ENCODE data around the gene CYP2B6.
A peak's percentile ranks its signal among the peaks of the same experiment; 100 is the strongest.
"Not testable (repeated sequence)": the region's sequence is repeated elsewhere in the genome, so short reads cannot be mapped to it uniquely, and the experiment has no call there.

CYP2B6 gene

DNA sequence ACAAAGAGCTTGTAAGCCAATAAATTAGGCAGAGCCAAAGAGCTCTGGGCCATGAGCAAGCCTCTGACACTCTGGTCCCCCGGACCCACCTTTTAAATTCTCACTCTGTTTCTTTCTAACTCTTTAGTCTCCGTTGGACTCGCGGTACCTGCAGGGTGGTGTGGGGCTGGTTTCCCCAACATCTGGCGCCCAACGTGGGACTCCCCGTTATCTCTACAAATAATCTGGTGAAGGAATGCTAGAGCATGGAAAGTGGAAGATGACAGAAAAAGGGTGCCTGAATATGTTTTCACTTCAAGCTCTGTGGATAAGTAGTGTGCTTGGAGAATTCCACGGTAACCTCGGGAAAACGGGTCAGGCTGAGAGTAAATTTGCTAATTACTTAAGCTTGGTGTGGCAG lies 36.5 kb upstream of the CYP2B6 start:
- H3K4me3 ChIP-seq (replicated peaks; ENCODE audit: low read depth, low read length) = no peak overlapping the region
- TF ChIP-seq, protein P1, sequence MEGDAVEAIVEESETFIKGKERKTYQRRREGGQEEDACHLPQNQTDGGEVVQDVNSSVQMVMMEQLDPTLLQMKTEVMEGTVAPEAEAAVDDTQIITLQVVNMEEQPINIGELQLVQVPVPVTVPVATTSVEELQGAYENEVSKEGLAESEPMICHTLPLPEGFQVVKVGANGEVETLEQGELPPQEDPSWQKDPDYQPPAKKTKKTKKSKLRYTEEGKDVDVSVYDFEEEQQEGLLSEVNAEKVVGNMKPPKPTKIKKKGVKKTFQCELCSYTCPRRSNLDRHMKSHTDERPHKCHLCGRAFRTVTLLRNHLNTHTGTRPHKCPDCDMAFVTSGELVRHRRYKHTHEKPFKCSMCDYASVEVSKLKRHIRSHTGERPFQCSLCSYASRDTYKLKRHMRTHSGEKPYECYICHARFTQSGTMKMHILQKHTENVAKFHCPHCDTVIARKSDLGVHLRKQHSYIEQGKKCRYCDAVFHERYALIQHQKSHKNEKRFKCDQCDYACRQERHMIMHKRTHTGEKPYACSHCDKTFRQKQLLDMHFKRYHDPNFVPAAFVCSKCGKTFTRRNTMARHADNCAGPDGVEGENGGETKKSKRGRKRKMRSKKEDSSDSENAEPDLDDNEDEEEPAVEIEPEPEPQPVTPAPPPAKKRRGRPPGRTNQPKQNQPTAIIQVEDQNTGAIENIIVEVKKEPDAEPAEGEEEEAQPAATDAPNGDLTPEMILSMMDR (IDR thresholded peaks at IDR 0.05; ENCODE audit: low read length, missing control alignments) = no peak
- DNase-seq (ENCODE audit: low read depth) = peak; percentile 7

DNA sequence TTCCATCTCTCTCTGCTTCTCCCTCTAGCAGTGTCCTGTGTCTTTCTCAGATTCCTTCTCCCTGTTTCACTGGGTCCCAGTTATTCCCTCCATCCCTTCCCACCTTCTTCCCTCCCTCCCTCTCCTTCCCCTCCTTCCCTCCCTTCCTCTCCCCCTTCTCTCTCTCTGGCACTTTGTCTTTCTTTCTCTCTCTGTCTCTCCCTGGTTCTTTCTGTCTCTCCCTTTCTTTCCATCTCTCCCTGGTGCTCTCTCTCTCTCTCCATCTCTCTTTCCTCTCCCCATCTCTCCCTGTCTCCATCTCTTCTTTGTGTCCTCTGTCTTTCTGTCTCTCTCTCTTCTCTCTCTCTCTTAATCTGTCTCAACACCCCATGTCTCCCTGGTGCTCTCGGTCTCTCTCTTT lies 31.7 kb upstream of the CYP2B6 start:
- no peak overlapping the region for H3K4me3 ChIP-seq (replicated peaks; ENCODE audit: low read depth, low read length)
- TF ChIP-seq, protein P1 (IDR thresholded peaks at IDR 0.05; ENCODE audit: low read length, missing control alignments) = no peak
- no peak for DNase-seq (ENCODE audit: low read depth)

DNA sequence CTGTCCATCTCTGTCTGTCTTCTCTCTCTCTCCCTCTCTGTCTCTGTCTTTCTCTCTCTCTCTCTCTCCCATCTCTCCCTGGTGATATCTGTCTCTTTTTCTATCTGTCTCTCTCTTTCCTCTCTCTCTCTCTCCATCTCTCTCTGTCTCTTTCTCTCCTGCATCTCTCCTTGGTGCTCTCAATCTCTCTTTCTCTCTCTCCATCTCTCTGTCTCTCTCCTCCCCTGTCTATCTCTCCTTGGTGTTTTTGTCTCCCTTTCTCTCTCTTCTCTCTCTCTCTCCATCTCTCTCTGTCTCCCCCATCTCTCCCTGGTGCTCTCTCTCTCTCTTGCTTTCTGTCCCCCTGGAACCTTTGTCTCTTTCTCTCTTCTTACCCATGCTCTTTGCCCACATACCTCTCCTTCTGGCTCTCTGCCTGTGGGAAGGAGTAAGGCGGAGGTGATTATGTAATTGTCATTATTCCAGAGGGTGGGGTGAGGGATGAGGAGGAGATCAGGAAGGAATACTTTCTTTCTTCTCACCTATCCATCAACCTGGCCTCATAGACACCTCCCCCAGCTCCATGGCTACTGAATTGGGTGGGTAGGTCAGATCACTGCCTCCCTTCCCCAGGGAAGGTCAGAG lies 30.9 kb upstream of the CYP2B6 start:
- DNase-seq (ENCODE audit: low read depth) = no peak
- no peak overlapping the region for H3K4me3 ChIP-seq (replicated peaks; ENCODE audit: low read depth, low read length)
- TF ChIP-seq, protein P1 (IDR thresholded peaks at IDR 0.05; ENCODE audit: low read length, missing control alignments) = no peak

DNA sequence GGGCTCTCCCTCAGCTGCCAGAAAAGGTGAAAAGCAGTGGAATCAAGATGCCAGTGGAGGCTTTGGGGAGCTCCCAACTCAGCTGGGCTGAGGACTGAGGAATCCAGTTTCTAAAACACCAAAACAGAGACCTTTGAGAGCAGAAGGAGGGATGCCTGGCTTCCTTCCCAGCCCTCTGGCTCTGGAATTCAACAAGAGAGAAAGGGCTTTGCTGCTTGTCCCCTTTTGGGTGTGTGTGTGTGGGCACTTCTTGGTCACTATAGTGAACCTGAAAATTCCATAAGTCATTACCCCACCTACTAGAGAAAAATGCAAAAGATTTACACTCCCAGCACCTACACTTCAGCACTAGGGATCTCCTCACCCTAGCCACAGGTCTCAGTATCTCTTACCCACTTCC lies 30.3 kb upstream of the CYP2B6 start:
- no peak overlapping the region for H3K4me3 ChIP-seq (replicated peaks; ENCODE audit: low read depth, low read length)
- TF ChIP-seq, protein P1 (IDR thresholded peaks at IDR 0.05; ENCODE audit: low read length, missing control alignments) = no peak
- no peak for DNase-seq (ENCODE audit: low read depth)

DNA sequence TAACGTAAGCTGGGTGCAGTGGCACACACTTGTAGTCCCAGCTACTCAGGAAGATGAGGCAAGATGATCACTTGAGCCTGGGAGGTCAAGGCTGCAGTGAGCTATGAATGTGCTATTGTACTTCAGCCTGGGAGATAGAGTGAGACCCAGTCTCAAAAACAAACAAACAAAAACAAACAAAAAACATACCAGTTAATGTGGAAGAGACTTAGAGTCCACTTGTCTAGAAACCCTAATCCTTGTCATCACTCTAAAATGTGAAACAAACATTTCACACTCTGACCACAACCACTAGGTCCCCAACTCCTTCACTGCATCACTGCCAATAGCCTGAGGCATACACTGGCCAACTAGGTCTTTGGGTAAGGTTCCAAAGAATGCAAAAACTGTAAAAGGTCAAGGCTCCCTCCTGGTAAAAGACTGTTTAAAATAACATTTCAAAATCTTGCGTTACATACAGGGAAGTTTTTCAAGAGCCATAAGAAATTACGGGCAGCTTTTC lies 28.6 kb upstream of the CYP2B6 start:
- TF ChIP-seq, protein P1 (IDR thresholded peaks at IDR 0.05; ENCODE audit: low read length, missing control alignments) = no peak
- no peak overlapping the region for H3K4me3 ChIP-seq (replicated peaks; ENCODE audit: low read depth, low read length)
- peak; percentile 27 for DNase-seq (ENCODE audit: low read depth)

DNA sequence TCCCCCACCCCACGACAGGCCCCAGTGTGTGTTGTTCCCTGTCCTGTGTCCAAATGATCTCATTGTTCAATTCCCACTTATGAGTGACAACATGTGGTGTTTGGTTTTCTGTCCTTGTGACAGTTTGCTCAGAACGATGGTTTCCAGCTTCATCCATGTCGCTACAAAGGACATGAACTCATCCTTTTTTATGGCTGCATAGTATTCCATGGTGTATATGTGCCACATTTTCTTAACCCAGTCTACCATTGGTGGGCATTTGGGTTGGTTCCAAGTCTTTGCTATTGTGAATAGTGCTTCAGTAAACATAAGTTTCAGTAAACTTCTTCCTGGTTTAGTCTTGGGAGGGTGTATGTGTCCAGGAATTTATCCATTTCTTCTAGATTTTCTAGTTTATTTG lies 26.7 kb upstream of the CYP2B6 start:
- H3K4me3 ChIP-seq (replicated peaks; ENCODE audit: low read depth, low read length); DNase-seq (ENCODE audit: low read depth): not testable (repeated sequence)

DNA sequence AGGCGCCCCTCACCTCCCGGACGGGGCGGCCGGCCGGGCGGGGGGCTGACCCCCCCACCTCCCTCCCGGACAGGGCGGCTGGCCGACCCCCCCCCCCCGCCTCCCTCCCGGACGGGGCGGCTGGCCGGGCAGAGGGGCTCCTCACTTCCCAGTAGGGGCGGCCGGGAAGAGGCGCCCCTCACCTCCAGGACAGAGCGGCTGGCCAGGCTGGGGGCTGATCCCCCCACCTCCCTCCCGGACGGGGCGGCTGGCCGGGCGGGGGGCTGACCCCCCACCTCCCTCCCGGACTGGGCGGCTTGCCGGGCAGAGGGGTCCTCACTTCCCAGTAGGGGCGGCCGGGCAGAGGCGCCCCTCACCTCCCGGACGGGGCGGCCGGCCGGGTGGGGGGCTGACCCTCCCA lies 25.7 kb upstream of the CYP2B6 start:
- H3K4me3 ChIP-seq (replicated peaks; ENCODE audit: low read depth, low read length); DNase-seq (ENCODE audit: low read depth): not testable (repeated sequence)

DNA sequence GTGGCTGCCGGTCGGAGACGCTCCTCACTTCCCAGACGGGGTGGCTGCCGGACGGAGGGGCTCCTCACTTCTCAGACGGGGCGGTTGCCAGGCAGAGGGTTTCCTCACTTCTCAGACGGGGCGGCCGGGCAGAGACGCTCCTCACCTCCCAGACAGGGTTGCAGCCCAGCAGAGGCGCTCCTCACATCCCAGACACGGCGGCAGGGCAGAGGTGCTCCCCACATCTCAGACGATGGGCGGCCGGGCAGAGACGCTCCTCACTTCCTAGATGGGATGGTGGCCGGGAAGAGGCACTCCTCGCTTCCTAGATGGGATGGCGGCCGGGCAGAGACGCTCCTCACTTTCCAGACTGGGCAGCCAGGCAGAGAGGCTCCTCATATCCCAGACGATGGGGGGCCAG lies 24.5 kb upstream of the CYP2B6 start:
- not testable (repeated sequence) for H3K4me3 ChIP-seq (replicated peaks; ENCODE audit: low read depth, low read length); DNase-seq (ENCODE audit: low read depth)

DNA sequence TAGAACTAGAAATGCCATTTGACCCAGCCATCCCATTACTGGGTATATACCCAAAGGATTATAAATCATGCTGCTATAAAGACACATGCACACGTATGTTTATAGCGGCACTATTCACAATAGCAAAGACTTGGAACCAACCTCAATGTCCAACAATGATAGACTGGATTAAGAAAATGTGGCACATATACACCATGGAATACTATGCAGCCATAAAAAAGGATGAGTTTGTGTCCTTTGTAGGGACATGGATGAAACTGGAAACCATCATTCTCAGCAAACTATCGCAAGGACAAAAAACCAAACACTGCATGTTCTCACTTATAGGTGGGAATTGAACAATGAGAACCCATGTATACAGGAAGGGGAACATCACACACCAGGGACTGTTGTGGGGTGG lies 23.0 kb upstream of the CYP2B6 start:
- not testable (repeated sequence) for H3K4me3 ChIP-seq (replicated peaks; ENCODE audit: low read depth, low read length); DNase-seq (ENCODE audit: low read depth)

DNA sequence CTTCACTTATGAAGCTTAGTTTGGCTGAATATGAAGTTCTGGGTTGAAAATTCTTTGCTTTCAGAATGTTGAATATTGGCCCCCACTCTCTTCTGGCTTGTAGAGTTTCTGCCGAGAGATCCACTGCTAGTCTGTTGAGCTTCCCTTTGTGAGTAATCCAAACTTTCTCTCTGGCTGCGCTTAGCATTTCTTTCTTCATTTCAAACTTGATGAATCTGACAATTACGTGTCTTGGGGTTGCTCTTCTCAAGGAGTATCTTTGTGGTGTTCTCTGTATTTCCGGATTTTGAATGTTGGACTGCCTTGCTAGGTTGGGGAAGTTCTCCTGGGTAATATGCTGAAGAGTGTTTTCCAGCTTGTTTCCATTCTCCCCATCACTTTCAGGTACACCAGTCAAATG lies 21.4 kb upstream of the CYP2B6 start:
- not testable (repeated sequence) for H3K4me3 ChIP-seq (replicated peaks; ENCODE audit: low read depth, low read length); DNase-seq (ENCODE audit: low read depth)

DNA sequence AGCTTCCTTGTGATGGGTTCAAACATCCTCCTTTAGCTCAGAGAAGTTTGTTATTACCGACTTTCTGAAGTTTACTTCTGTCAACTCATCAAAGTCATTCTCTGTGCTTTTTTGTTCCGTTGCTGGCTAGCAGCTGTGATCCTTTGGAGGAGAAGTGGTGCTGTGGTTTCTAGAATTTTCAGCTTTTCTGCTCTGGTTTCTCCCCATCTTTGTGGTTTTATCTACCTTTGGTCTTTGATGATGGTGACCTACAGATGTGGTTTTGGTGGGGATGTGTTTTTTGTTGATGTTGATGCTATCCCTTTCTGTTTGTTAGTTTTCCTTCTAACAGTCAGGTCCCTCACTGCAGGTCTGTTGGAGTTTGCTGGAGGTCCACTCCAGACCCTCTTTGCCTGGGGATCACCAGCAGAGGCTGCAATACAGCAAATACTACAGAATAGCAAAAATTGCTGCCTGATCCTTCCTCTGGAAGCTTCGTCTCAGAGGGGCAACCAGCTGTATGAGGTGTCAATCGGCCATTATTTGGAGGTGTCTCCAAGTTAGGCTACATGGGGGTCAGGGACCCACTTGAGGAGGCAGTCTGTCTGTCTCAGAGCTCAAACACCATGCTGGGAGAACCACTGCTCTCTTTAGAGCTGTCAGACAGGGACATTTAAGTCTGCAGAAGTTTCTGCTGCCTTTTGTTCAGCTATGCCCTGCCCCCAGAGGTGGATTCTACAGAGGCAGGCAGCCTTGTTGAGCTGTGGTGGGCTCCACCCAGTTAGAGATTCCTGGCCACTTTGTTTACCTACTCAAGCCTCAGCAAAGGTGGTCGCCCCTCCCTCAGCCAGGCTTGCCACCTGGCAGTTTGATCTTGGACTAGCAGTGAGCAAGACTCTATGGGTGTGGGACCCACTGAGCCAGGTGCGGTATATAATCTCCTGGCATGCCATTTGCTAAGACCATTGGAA lies 20.4 kb upstream of the CYP2B6 start:
- H3K4me3 ChIP-seq (replicated peaks; ENCODE audit: low read depth, low read length); DNase-seq (ENCODE audit: low read depth): not testable (repeated sequence)
